Stimulated activated naive CD8-positive, alpha-beta T cell treated with anti-CD3 and anti-CD28 coated beads, Interleukin-15, Interleukin-2, amounts not matched to agents 100 ng/mL and 50 ng/mL, for 24 hours (primary cell): ENCODE results near the gene WDR37.

ENCODE experiments used
- H3K27ac Mint-ChIP-seq: one replicate; pipeline ENCODE4 v1.8.0; 2021; ENCODE audit warnings: mild to moderate bottlenecking, mixed read lengths
- H3K27me3 Mint-ChIP-seq: one replicate; pipeline ENCODE4 v1.8.0; 2021; ENCODE audit warnings: mixed read lengths
- H3K36me3 Mint-ChIP-seq: one replicate; pipeline ENCODE4 v1.8.0; 2021; ENCODE audit warnings: low read depth, mixed read lengths
- H3K4me1 Mint-ChIP-seq: one replicate; pipeline ENCODE4 v1.8.0; 2021; ENCODE audit warnings: low read depth, mixed read lengths
- H3K4me3 Mint-ChIP-seq: one replicate; pipeline ENCODE4 v1.8.0; 2021; ENCODE audit warnings: mild to moderate bottlenecking, mixed read lengths
- H3K9me3 Mint-ChIP-seq: one replicate; pipeline ENCODE4 v1.8.0; 2021; ENCODE audit warnings: mixed read lengths

Gene WDR37

DNA sequence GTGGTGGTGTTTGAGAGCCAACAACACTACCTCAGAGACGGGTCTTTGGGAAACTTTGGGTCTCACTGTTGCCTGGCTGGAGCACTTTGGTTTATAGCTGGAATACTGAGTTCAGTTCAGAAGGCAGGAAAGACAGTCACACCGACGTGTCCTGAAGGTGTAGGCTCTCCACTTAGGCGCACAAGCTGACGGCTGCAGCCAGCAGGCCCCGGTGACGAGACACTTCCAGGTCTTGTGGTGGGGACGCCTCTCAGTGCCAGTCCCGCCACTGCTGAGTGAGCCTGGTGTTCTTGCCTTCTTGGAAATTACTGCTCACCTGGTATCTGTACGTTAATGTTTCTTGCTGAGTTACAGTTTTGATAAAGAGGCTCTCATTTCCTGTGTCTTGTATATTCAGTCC lies 74.0 kb downstream of the WDR37 start:
- Mint-ChIP-seq H3K4me1 (peaks cover 14% of the 10 kb centered on the region), H3K4me3 (no peak overlapping the region), H3K36me3 (peaks cover 60% of the 10 kb centered on the region), H3K9me3 (no peaks in the 10 kb centered on the region), H3K27me3 (no peaks in the 10 kb centered on the region), H3K27ac (no peak overlapping the region)

DNA sequence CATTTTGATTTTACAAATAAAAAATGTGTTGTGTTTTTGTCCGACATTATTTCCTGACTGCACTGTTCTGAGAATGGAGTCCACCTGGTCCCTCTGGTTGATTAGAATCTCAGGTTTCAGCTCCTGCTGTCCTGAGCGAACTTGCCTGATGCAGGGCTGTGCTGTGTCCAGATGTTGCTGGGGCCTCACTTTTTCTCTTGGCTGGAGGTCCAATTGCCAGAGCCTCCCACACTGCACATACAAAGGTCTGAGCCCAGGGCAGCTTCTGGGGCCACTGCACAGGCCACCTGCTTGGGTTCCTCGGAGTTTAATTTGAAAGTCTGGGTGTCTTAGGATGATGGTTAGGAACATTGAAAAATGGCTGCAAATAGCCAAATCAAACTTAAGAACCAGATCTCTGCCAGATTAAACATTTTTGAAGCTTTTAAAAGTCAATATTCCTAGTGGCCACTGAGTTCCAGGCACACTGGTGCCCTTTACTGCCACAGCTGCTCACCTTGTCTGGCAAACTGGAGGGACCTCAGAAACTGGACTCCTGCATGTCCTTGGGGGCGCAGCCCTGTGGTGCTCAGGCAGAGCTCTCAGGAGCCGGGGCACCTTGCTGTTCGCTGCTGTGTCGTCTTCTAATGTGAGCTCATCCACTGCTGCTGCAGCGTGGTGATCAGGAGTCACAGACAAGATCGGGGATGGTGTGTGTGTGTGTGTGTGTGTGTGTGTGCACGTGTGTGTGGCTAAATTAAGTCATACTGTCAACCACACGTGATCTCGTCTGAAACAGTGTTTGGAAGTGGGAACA lies 75.0 kb downstream of the WDR37 start:
- Mint-ChIP-seq H3K27me3 (no peaks in the 10 kb centered on the region), H3K9me3 (no peaks in the 10 kb centered on the region), H3K36me3 (peaks cover 56% of the 10 kb centered on the region), H3K4me1 (peaks cover 14% of the 10 kb centered on the region), H3K4me3 (no peak overlapping the region), H3K27ac (no peak overlapping the region)

DNA sequence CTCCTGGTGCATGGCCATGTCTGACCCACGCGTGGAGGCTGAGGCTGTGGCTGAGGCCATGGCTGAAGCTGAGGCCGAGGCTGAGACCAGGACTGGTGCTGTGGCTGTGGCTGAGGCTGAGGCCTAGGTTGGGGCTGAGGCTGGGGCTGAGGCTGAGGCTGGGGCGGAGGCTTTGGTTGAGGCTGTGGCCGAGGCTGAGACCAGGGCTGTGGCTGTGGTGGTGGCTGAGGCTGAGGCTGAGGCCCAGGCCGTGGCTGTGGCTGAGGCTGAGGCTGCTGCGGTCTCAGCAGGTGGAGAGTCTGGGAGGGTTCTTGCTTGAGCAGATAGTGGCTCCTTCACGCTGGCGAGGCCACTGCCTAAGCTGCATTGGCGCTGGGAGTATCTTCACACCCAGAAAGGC lies 76.4 kb downstream of the WDR37 start:
- no peaks in the 10 kb centered on the region for H3K9me3 Mint-ChIP-seq
- H3K4me3 Mint-ChIP-seq, result no peak overlapping the region
- H3K27ac Mint-ChIP-seq, result peak overlapping the region; percentile 16
- peaks cover 44% of the 10 kb centered on the region for H3K36me3 Mint-ChIP-seq
- peaks cover 14% of the 10 kb centered on the region for H3K4me1 Mint-ChIP-seq
- no peaks in the 10 kb centered on the region for H3K27me3 Mint-ChIP-seq

DNA sequence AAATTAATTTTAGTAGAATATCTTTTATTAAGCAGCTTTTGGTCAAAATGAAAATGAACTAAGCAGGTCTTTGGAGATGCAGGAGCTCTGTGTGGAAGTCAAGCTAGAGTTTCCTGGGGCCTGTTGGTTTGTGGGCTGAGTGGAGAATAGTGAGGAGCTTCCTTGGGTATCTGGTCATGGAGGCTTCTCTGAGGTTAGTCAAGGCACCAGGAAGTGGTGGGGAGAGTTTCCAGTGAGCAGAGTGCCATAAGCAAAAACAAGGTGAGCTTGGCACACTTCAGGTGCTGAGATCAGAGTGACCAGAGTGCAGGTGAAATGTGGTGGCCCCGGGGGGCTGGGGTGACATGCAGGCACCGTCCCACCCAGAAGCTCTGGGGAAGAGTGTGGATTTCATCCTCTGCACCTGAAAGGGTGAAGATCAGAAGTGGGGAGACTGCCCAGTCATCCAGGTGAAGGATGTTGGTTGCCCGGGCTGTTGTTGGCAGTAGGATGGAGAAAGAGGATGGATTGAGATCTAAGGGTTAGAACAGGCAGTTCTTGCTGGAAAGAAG lies 77.4 kb downstream of the WDR37 start:
- Mint-ChIP-seq H3K27ac (peak overlapping the region; percentile 41), H3K4me3 (no peak overlapping the region), H3K9me3 (peaks cover 5% of the 10 kb centered on the region)

DNA sequence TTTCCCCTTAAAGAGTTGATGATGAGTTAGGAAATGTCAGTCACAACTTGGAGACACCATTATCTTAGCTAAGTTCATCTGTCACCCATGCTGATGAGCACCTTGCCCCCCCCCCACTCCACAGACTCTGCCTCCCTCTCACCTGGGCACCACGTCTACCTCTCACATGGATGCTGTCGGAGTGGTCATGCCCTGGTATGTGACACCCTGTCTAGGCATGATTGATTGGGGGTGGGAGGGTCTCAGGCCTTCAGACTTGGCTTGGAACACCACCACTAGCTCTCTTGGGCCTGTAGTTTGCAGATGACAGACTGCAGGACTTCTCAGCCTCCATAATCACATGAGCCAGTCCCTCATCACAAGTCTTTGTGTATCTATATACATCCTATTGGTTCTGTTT lies 78.0 kb downstream of the WDR37 start:
- H3K36me3 Mint-ChIP-seq, result peaks cover 29% of the 10 kb centered on the region
- H3K27ac Mint-ChIP-seq, result no peak overlapping the region
- no peak overlapping the region for H3K4me3 Mint-ChIP-seq
- H3K9me3 Mint-ChIP-seq, result peaks cover 11% of the 10 kb centered on the region
- H3K27me3 Mint-ChIP-seq, result no peaks in the 10 kb centered on the region
- H3K4me1 Mint-ChIP-seq, result peaks cover 14% of the 10 kb centered on the region

More for the DNA sequence above, 77.4 kb downstream of the WDR37 start:
- H3K27me3 Mint-ChIP-seq, result no peaks in the 10 kb centered on the region
- peaks cover 35% of the 10 kb centered on the region for H3K36me3 Mint-ChIP-seq
- H3K4me1 Mint-ChIP-seq, result peaks cover 14% of the 10 kb centered on the region

DNA sequence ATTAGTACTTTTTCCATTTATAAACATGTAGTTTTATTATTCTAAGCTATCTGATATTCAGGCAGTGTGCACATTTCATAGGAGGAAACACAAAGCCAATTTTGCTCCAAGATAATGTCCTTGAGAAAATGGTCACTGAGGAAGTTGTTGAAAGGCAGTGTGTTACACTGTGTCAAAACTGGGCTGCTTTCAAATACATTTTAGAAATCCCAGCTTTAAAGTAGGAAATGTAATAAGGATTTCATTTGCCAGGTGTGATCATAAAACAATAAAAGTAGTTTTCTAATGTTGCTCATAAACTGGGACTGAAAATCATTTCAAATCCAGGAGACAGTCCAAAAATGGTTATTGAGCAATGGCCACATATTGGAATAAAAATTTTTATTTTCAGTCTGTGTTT lies 80.1 kb downstream of the WDR37 start:
- H3K9me3 Mint-ChIP-seq, result peaks cover 15% of the 10 kb centered on the region
- H3K4me1 Mint-ChIP-seq, result peaks cover 14% of the 10 kb centered on the region
- no peak overlapping the region for H3K4me3 Mint-ChIP-seq
- no peaks in the 10 kb centered on the region for H3K27me3 Mint-ChIP-seq
- H3K27ac Mint-ChIP-seq, result no peak overlapping the region
- H3K36me3 Mint-ChIP-seq, result peaks cover 11% of the 10 kb centered on the region

DNA sequence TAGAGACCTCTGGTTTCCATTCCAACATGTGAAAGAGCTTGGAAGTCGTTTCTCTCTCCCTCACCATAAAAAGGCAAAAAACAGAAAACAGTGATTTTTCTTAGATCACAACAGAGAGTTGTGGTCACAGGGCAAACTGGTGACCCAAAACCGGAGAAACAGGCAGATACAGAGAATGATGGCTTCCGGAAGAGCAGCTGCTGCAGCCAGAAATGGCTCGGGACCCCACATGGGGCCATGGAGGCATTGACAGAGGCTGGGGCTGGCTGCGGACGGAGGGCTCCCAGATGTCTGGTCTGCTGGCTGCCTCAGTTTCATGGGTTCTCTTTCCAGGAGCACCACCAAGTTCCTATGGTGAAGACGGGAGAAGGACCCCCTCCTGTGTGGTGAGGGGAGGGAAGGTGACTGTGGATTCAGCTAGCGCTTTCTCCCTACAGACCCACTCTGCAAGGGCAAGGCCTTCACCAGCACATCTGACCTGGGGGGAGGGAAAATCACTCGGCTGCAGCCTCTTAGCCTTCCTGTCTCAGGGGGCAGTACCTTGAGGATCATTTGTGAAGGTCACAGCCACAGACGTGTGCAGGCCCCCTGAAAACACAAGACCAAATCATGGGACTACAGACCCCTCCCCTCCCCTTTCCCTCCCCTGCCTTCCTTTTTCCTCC lies 81.4 kb downstream of the WDR37 start:
- Mint-ChIP-seq H3K4me3 (no peak overlapping the region), H3K36me3 (no peaks in the 10 kb centered on the region), H3K27me3 (no peaks in the 10 kb centered on the region), H3K9me3 (peaks cover 15% of the 10 kb centered on the region), H3K27ac (no peak overlapping the region), H3K4me1 (peaks cover 11% of the 10 kb centered on the region)

DNA sequence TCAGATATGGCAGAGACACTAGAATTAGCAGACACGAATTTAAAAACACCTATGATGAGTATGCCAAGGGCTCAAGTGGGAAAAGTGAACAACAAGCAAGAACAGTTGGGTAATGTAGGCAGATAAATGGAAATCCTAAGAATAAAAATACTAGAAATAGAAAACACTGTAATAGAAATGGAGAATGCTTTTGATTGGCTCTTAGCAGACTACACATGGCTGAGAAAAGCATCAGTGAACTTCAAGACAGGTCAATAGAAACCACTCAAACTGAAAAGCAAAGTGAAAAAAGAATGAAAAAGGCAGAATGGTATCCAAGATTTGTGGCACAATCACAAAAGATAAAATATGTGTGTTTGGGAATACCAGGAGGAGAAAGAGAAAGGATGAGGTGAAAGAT lies 82.3 kb downstream of the WDR37 start:
- H3K36me3 Mint-ChIP-seq, result no peaks in the 10 kb centered on the region
- peaks cover 15% of the 10 kb centered on the region for H3K9me3 Mint-ChIP-seq
- H3K27ac Mint-ChIP-seq, result no peak overlapping the region
- no peak overlapping the region for H3K4me3 Mint-ChIP-seq
- peaks cover 5% of the 10 kb centered on the region for H3K4me1 Mint-ChIP-seq
- H3K27me3 Mint-ChIP-seq, result no peaks in the 10 kb centered on the region

DNA sequence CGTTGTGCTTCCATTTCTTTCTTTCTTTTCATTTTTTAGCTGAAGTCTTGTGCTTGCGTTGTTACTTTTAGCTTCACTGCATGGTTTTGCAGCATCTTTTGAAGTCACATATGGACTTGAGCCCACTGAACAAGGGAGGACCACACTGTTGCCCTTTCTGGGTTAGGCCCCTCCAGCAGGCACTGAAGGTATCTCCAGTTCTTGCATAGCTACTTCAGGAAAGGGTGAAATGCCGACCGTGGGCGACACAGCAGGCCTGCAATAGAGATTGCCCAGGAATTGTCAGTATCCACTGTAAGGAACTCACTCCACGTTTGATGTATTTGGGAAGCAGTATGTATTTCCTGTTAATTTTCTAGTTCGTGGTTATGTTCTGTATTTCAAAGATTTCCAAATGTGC lies 85.1 kb downstream of the WDR37 start:
- peaks cover 19% of the 10 kb centered on the region for H3K9me3 Mint-ChIP-seq
- no peaks in the 10 kb centered on the region for H3K4me1 Mint-ChIP-seq
- no peaks in the 10 kb centered on the region for H3K27me3 Mint-ChIP-seq
- no peaks in the 10 kb centered on the region for H3K36me3 Mint-ChIP-seq
- no peak overlapping the region for H3K27ac Mint-ChIP-seq
- no peak overlapping the region for H3K4me3 Mint-ChIP-seq

DNA sequence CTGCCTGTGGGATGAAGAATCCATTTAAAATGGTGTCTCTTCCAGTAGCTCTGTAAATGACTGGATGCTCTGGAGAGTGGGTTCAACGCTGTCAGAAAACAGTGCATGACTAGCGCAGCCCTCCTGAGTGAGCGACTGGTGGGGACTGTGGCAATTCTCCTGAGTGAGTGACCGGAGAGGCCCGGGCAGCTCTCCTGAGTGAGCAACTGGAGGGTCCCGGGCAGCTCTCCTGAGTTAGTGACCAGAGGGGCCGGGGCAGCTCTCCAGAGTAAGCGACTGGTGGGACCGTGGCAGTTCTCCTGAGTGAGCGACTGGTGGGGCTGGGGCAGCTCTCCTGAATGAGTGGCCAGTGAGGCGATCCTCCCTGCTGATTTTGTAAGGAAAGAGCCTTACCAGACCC lies 85.5 kb downstream of the WDR37 start:
- peaks cover 1% of the 10 kb centered on the region for H3K27me3 Mint-ChIP-seq
- H3K27ac Mint-ChIP-seq, result no peak overlapping the region
- H3K4me3 Mint-ChIP-seq, result no peak overlapping the region
- H3K9me3 Mint-ChIP-seq, result peaks cover 19% of the 10 kb centered on the region
- H3K36me3 Mint-ChIP-seq, result peaks cover 1% of the 10 kb centered on the region
- H3K4me1 Mint-ChIP-seq, result no peaks in the 10 kb centered on the region

DNA sequence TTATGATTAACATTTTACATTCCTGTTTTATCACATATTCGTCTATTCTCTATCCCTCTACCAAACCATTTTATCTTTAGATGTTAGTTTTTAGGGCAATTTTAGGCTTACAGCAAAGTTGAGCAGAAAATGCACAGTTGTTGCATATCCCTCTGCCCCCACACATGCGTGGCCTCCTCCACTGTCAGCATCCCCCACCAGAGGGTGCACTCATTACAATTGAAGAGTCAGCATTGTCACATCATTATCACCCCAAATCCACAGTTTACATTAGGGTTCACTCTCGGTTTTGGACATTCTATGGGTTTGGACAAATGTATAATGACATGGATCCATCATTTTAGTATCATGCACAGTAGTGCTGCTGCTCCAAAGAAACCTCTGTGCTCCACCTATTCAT lies 86.4 kb downstream of the WDR37 start:
- H3K4me1 Mint-ChIP-seq, result no peaks in the 10 kb centered on the region
- no peak overlapping the region for H3K4me3 Mint-ChIP-seq
- H3K27me3 Mint-ChIP-seq, result peaks cover 7% of the 10 kb centered on the region
- peaks cover 22% of the 10 kb centered on the region for H3K9me3 Mint-ChIP-seq
- H3K27ac Mint-ChIP-seq, result no peak overlapping the region
- H3K36me3 Mint-ChIP-seq, result peaks cover 6% of the 10 kb centered on the region

DNA sequence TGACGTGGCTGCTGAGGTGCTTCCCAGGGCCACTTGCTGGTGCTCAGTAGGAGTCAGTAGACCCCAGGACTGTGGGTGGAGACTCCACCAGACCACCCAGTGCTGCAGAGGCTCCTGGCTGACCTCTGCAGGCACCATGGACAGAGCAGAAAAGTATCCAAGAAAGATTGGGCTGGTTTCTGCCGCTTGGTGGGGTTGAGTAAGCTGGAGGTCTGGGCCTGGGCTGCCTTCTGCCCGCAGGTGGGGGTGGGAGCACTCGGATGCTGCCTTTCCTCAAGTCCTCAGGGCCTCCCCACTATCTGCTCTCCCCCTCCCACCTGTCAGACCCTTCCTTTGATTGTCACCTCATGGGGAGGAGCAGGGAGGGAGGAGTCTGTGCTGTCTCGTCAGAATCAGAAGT lies 91.6 kb downstream of the WDR37 start:
- Mint-ChIP-seq H3K4me3 (no peak overlapping the region), H3K27me3 (peaks cover 10% of the 10 kb centered on the region), H3K9me3 (peaks cover 7% of the 10 kb centered on the region), H3K36me3 (peaks cover 6% of the 10 kb centered on the region), H3K4me1 (peaks cover 14% of the 10 kb centered on the region), H3K27ac (no peak overlapping the region)

DNA sequence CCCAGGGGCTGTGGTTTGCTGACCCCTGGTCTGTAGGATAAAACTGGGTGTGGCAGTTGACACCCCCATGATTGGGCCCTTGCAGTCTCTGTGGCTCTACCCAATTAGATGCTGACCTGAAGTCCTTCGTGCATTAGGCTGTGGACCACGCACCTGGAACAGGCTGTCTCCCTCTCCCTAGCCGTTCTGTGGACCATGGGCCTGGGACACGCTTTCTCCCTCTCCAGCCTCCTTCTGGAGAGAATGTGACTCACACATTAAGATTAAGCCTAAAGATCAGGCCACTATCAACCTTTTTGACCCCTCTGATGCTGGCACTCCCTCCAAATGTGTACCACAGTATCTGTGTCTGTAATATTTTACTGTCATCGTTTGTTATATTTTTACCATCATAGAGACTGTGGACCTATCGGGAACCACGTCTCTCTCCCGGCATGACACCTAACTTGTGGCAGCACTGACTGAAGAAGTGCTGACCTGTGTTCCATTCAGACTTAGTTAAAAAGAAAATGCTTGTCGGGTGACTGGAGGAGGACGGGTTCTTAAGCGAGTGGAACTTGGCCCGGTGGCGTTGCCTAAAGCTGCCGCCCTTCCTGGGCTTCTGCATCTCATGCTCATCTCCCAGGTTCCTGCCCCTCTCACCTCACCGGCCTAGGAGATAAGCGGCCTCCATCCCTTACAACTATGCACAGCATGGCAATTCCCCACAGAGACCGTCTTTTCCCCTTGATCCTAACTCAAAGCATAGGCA lies 92.8 kb downstream of the WDR37 start:
- H3K36me3 Mint-ChIP-seq, result peaks cover 6% of the 10 kb centered on the region
- peaks cover 14% of the 10 kb centered on the region for H3K4me1 Mint-ChIP-seq
- H3K4me3 Mint-ChIP-seq, result no peak overlapping the region
- H3K9me3 Mint-ChIP-seq, result peaks cover 7% of the 10 kb centered on the region
- H3K27me3 Mint-ChIP-seq, result peaks cover 10% of the 10 kb centered on the region
- no peak overlapping the region for H3K27ac Mint-ChIP-seq

DNA sequence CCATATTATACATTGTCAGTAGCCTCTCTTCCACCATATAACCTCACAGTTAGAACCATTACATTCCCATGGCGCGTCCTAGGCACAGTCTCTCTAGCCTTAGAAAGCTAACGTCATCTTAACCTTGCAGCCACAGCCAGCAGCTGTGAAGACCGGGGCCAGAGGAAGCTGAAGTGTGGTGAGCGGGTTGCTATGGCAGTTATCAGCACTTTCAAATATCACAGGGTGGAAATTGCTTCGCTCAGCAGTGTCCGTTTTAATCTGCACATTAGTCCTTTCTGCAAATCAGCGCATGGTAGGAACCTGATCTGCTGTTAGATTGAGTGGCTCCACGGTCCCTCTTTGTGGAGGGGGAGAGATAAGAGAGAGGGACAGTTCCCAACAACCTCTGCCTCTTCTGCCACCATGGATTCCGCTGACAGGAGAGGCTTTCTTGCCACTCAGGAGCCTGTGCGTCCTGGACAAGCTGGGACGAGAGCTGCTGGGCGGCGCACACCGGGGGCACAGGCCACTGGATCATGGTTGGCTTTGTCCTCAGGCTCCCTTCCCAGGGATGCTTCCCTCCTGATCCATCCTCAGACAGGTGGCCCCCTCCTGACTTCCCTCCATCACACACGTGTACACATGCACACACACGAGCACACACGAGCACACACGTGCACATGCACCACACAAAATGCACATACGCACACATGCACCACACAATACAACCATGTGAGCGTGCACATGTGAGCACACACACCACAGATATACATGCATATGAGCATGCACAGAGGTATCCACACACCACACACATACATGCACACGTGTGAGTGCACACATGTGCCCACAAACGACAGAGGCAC lies 93.8 kb downstream of the WDR37 start:
- Mint-ChIP-seq H3K27me3 (peaks cover 10% of the 10 kb centered on the region), H3K4me3 (no peak overlapping the region), H3K4me1 (peaks cover 15% of the 10 kb centered on the region), H3K36me3 (peaks cover 6% of the 10 kb centered on the region), H3K27ac (no peak overlapping the region), H3K9me3 (peaks cover 7% of the 10 kb centered on the region)
